OCI-LY7 (cell line): Measurements from ENCODE around the gene RNF123. TPM values are rescaled to one million over a fixed set of nuclear protein-coding genes. Genes with fewer than 3 reads are reported as not detected.

Experiments used
- BruUV-seq: library from RNA; stranded (reverse); fragments of 400-500 nt; replicated peaks from 2 replicates; lab custom pipeline; 2021; lab: Mats Ljungman, UMichigan
- CTCF ChIA-PET: fragments of 300-600 bp; sonication (Branson Sonifier 250); formaldehyde crosslinking; loops from one replicate; lab custom pipeline; 2022; ENCODE audit warnings: antibody characterized with exemption; ENCODE audit not compliant: unreplicated experiment; lab: Charles Lee
- POLR2A ChIA-PET: fragments of 300-600 bp; sonication (Branson Sonifier 250); formaldehyde crosslinking; loops from one replicate; lab custom pipeline; 2022; ENCODE audit warnings: antibody characterized with exemption; lab: Charles Lee
- DNase-seq: peaks from one replicate; pipeline ENCODE4 v3.0.0-alpha.2; 2015; ENCODE audit warnings: low spot score
- H2AFZ ChIP-seq: fragments of 200-600 bp; sonication (generic), shearing (Covaris generic); 2 replicates; pipeline ENCODE4 v1.6.1; 2014; ENCODE audit warnings: mild to moderate bottlenecking, antibody characterized with exemption, low read length, moderate library complexity
- H3K27ac ChIP-seq: fragments of 200-600 bp; sonication (generic); 2 replicates; pipeline ENCODE4 v1.5.1; 2014; ENCODE audit warnings: mixed run types, low read depth, mild to moderate bottlenecking, moderate library complexity, low read length, inconsistent platforms; ENCODE audit not compliant: poor library complexity, severe bottlenecking
- H3K36me3 ChIP-seq: fragments of 200-600 bp; sonication (generic); 2 replicates; pipeline ENCODE4 v1.6.1; 2014; ENCODE audit warnings: mild to moderate bottlenecking, antibody characterized with exemption, low read length, moderate library complexity, mixed read lengths; ENCODE audit not compliant: insufficient read depth
- H3K4me1 ChIP-seq: fragments of 200-600 bp; sonication (generic); 2 replicates; pipeline ENCODE4 v1.5.1; 2014; ENCODE audit warnings: mild to moderate bottlenecking, low read length; ENCODE audit not compliant: insufficient read depth, poor library complexity, severe bottlenecking
- H3K4me2 ChIP-seq: fragments of 200-600 bp; sonication (generic); 2 replicates; pipeline ENCODE4 v1.6.1; 2014; ENCODE audit warnings: mild to moderate bottlenecking, low read length
- H3K4me3 ChIP-seq: fragments of 200-600 bp; sonication (generic); 2 replicates; pipeline ENCODE4 v1.5.1; 2014; ENCODE audit warnings: mild to moderate bottlenecking, low read depth, low read length; ENCODE audit not compliant: poor library complexity, severe bottlenecking
- H3K79me2 ChIP-seq: fragments of 200-600 bp; sonication (generic); 2 replicates; pipeline ENCODE4 v1.6.1; 2016; ENCODE audit warnings: low read depth, mild to moderate bottlenecking, low read length, moderate library complexity, mixed read lengths; ENCODE audit not compliant: insufficient read depth
- H3K9me2 ChIP-seq: fragments of 200-600 bp; sonication (generic); 2 replicates; pipeline ENCODE4 v1.6.1; 2016; ENCODE audit warnings: mild to moderate bottlenecking, low read length, mixed read lengths; ENCODE audit not compliant: insufficient read depth
- H3K9me3 ChIP-seq: fragments of 200-600 bp; sonication (generic); 2 replicates; pipeline ENCODE4 v1.6.1; 2014; ENCODE audit warnings: mild to moderate bottlenecking, mixed run types, low read length, mixed read lengths
- H4K20me1 ChIP-seq: fragments of 200-600 bp; sonication (generic); 2 replicates; pipeline ENCODE4 v1.6.1; 2014; ENCODE audit warnings: mild to moderate bottlenecking, antibody characterized with exemption, low read length, moderate library complexity, mixed read lengths; ENCODE audit not compliant: insufficient read depth
- EZH2phosphoT487 ChIP-seq: fragments of 200-600 bp; sonication (generic); IDR thresholded peaks from 2 replicates; pipeline ENCODE4 v1.6.1; 2018; ENCODE audit warnings: low read depth, borderline replicate concordance, mild to moderate bottlenecking, mixed run types, antibody characterized with exemption, low read length, moderate library complexity, mixed read lengths
- intact Hi-C: fragments of 100-400 bp; cut with micrococcal nuclease; formaldehyde crosslinking; loops from one replicate; pipeline ENCODE4 v1.10.0; 2022; ENCODE audit not compliant: unreplicated experiment
- total RNA-seq, 2 experiments: library from RNA; depleted of rRNA in 1 of 2; stranded (reverse); fragments of >200 nt in 1 of 2; shearing (Covaris generic) in 1 of 2; gene quantifications; 2 replicates each; pipeline ENCODE4 v1.2.3, GENCODE V29; 2014 to 2022
- TF ChIP-seq, protein P1 (sequence below): fragments of 200-600 bp; sonication (generic); conservative IDR thresholded peaks from 2 replicates; pipeline ENCODE4 v1.5.1; 2014; ENCODE audit warnings: mild to moderate bottlenecking, antibody characterized with exemption, low read length, moderate library complexity, mixed read lengths

Gene RNF123
- total RNA-seq, 2 experiments from 2014 or later, result 20.8 to 48.4 TPM

DNA sequence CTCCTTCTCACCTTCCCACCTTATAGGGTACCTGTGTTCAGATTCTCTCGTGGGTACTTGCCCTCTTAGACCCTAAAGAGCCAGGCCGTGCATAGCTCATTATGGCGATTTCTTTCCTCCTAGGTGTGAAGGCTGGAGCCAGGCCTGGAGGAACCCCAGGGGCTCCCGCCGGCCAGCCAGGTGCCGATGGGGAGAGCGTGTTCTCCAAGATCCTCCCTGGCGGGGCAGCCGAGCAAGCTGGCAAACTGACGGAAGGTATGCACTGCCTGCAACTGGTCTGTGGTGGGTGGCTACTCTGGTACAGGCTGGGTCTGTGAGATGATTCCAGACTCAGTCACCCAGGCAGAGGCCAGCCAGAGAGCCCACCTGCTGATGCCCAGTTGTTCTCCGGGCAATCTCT lies 25.1 kb upstream of the RNF123 start:
- POLR2A ChIA-PET, result no interaction called here
- CTCF ChIA-PET, result no interaction called here
- Histone ChIP-seq H3K36me3 (no peaks in the 10 kb centered on the region), H3K9me3 (no peaks in the 10 kb centered on the region), H3K9me2 (no peaks in the 10 kb centered on the region), H4K20me1 (no peaks in the 10 kb centered on the region), H3K27ac (no peak overlapping the region), H2AFZ (no peak overlapping the region), H3K4me3 (no peak overlapping the region), H3K4me2 (no peak overlapping the region), H3K4me1 (no peaks in the 10 kb centered on the region), H3K79me2 (no peaks in the 10 kb centered on the region)
- TF ChIP-seq, protein P1, sequence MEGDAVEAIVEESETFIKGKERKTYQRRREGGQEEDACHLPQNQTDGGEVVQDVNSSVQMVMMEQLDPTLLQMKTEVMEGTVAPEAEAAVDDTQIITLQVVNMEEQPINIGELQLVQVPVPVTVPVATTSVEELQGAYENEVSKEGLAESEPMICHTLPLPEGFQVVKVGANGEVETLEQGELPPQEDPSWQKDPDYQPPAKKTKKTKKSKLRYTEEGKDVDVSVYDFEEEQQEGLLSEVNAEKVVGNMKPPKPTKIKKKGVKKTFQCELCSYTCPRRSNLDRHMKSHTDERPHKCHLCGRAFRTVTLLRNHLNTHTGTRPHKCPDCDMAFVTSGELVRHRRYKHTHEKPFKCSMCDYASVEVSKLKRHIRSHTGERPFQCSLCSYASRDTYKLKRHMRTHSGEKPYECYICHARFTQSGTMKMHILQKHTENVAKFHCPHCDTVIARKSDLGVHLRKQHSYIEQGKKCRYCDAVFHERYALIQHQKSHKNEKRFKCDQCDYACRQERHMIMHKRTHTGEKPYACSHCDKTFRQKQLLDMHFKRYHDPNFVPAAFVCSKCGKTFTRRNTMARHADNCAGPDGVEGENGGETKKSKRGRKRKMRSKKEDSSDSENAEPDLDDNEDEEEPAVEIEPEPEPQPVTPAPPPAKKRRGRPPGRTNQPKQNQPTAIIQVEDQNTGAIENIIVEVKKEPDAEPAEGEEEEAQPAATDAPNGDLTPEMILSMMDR, result no peak
- no peak for TF ChIP-seq EZH2phosphoT487
- no TSS peak for BruUV-seq
- intact Hi-C loops, result no loop called here
- no peak for DNase-seq

DNA sequence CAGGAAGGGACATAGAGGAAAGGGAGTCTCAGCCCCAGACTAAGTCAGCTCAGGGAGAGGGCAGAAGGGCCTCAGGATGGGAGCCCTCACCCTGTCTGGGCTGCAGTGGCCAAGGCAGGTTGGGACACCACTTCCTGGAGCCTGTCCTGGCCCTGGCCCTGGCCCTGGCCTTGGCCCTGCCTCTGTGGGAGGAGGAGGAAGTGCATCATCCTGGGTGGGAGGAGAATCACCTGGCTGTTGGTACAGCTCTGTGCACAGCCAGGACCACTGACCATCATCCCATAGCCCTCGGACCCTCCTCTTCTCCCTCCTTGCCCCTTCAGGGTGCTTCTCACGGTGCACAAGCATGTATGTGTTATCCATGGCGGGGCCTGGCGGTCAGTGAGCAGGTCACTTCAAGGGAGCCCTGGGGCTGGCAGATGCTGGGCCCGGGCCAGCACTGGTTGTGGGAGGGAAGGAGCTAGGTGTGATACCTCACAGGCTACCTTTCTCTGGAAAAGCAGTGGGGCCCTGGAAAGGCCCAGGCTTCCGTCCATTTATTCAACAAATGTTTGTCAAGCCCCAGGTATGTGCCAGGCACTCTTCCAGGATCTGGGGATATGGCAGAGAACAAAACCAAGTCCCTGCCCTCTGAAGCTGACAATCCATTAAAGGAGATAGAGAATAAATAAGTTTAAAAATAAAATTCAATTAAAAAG lies 23.4 kb upstream of the RNF123 start:
- Histone ChIP-seq H3K36me3 (no peaks in the 10 kb centered on the region), H3K4me2 (no peak overlapping the region), H3K9me3 (no peaks in the 10 kb centered on the region), H2AFZ (no peak overlapping the region), H3K9me2 (no peaks in the 10 kb centered on the region), H3K4me1 (no peaks in the 10 kb centered on the region), H3K79me2 (no peaks in the 10 kb centered on the region), H3K27ac (no peak overlapping the region), H3K4me3 (no peak overlapping the region), H4K20me1 (no peaks in the 10 kb centered on the region)
- ChIA-PET POLR2A (no interaction called here), CTCF (interaction anchor here (1.2 kb wide), 1 partner anchor 126 kb away, joined by 4 read pairs; no protein-coding TSS in a partner anchor)
- intact Hi-C loops, result no loop called here
- no TSS peak for BruUV-seq
- TF ChIP-seq, protein P1, result no peak
- TF ChIP-seq EZH2phosphoT487, result no peak
- no peak for DNase-seq

DNA sequence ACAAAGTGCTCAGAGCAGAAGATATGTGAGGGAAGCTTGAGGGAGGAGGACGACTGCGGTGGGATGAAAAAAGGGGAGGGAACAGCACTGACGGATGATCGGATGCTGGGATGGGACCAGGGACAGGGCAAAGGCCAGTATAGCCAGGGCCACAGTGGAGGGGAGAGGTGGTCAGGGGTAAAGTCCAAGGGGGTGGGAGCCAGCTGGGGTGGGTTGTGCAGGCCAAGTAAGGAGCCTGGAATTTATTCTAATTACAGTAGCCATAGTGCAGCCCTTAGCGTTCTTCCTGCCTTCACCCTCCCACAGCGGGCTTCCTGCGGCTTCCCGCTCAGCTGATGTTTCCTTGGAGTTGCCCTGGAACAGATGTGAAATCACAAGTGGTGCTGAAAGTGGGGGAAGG lies 22.8 kb upstream of the RNF123 start:
- Histone ChIP-seq H3K4me2 (no peak overlapping the region), H4K20me1 (no peaks in the 10 kb centered on the region), H2AFZ (no peak overlapping the region), H3K27ac (no peak overlapping the region), H3K79me2 (no peaks in the 10 kb centered on the region), H3K9me2 (no peaks in the 10 kb centered on the region), H3K4me3 (no peak overlapping the region), H3K36me3 (no peaks in the 10 kb centered on the region), H3K4me1 (no peaks in the 10 kb centered on the region), H3K9me3 (no peaks in the 10 kb centered on the region)
- ChIA-PET POLR2A (no interaction called here), CTCF (interaction anchor here (1.2 kb wide), 1 partner anchor 127 kb away, joined by 4 read pairs; no protein-coding TSS in a partner anchor)
- TF ChIP-seq, protein P1, result no peak
- TF ChIP-seq EZH2phosphoT487, result no peak
- no TSS peak for BruUV-seq
- DNase-seq, result no peak
- intact Hi-C loops, result no loop called here
